Measurements from ENCODE around the gene PDHB. TPM values are rescaled to one million over a fixed set of nuclear protein-coding genes. Genes with fewer than 3 reads are reported as not detected.
A peak's percentile ranks its signal among the peaks of the same experiment; 100 is the strongest.

PDHB gene
- polyA plus RNA-seq, 1 experiment: 109 TPM

- POLR2A ChIA-PET: no interaction called here
- Histone ChIP-seq H3K4me3 (ENCODE audit: low read depth, low read length) (no peak overlapping the region), H3K9me3 (ENCODE audit: control insufficient read depth, insufficient read depth, low read length) (no peaks in the 10 kb centered on the region), H3K27me3 (ENCODE audit: control insufficient read depth, insufficient read depth, low read length) (no peaks in the 10 kb centered on the region), H3K27ac (ENCODE audit: low read depth, low read length) (no peak overlapping the region)
- CTCF ChIA-PET: interaction anchor here (1.0 to 3.9 kb wide), 11 partner anchors 10 to 228 kb away, joined by 3 to 53 read pairs (median 8); partner anchors contain the start of genes HTD2 and RPP14
- no peak for TF ChIP-seq CTCF (IDR thresholded peaks at IDR 0.05; ENCODE audit: low read depth, low read length)
- DNase-seq (ENCODE audit: low read depth, low spot score): no peak
Observed at GRCh38 chr3:58416191-58416590, 17.4 kb downstream of the PDHB start.

GRCh38 chr3:58414538-58415197 is 19.0 kb downstream of the PDHB start:
- peak; percentile 83 for TF ChIP-seq CTCF (IDR thresholded peaks at IDR 0.05; ENCODE audit: low read depth, low read length)

GRCh38 chr3:58411851-58412830 is 21.5 kb downstream of the PDHB start:
- no peak for TF ChIP-seq CTCF (IDR thresholded peaks at IDR 0.05; ENCODE audit: low read depth, low read length)
- H3K27me3 ChIP-seq (ENCODE audit: control insufficient read depth, insufficient read depth, low read length): no peaks in the 10 kb centered on the region
- no peak for DNase-seq (ENCODE audit: low read depth, low spot score)
- H3K27ac ChIP-seq (ENCODE audit: low read depth, low read length): no peak overlapping the region
- no peaks in the 10 kb centered on the region; the same call in 1 of the 2 replicates for H3K9me3 ChIP-seq (ENCODE audit: control insufficient read depth, insufficient read depth, low read length)
- CTCF ChIA-PET: interaction anchor here (2.0 kb wide), 1 partner anchor 91 kb away, joined by 12 read pairs; no protein-coding TSS in a partner anchor
- H3K4me3 ChIP-seq (ENCODE audit: low read depth, low read length): no peak overlapping the region
- POLR2A ChIA-PET: no interaction called here

More at GRCh38 chr3:58414538-58415197, 19.0 kb downstream of the PDHB start:
- ChIA-PET POLR2A (no interaction called here), CTCF (interaction anchor here (0.6 to 3.9 kb wide), 15 partner anchors 9 to 227 kb away, joined by 3 to 53 read pairs (median 6); partner anchors contain the start of genes HTD2 and RPP14)
- Histone ChIP-seq H3K27ac (ENCODE audit: low read depth, low read length) (no peak overlapping the region), H3K9me3 (ENCODE audit: control insufficient read depth, insufficient read depth, low read length) (no peaks in the 10 kb centered on the region), H3K27me3 (ENCODE audit: control insufficient read depth, insufficient read depth, low read length) (no peaks in the 10 kb centered on the region), H3K4me3 (ENCODE audit: low read depth, low read length) (no peak overlapping the region)
- no peak for DNase-seq (ENCODE audit: low read depth, low spot score)

GRCh38 chr3:58411036-58411435 is 22.6 kb downstream of the PDHB start:
- no peaks in the 10 kb centered on the region; the same call in 1 of the 2 replicates for H3K9me3 ChIP-seq (ENCODE audit: control insufficient read depth, insufficient read depth, low read length)
- H3K27ac ChIP-seq (ENCODE audit: low read depth, low read length): no peak overlapping the region
- ChIA-PET CTCF (no interaction called here), POLR2A (no interaction called here)
- no peak overlapping the region for H3K4me3 ChIP-seq (ENCODE audit: low read depth, low read length)
- TF ChIP-seq CTCF (IDR thresholded peaks at IDR 0.05; ENCODE audit: low read depth, low read length): no peak
- DNase-seq (ENCODE audit: low read depth, low spot score): no peak
- no peaks in the 10 kb centered on the region for H3K27me3 ChIP-seq (ENCODE audit: control insufficient read depth, insufficient read depth, low read length)

All from AG04450 (cell line).